ENCODE data around the gene LDLRAD1. TPM values are rescaled to one million over a fixed set of nuclear protein-coding genes. Genes with fewer than 3 reads are reported as not detected.

LDLRAD1 gene
- not detected for polyA plus RNA-seq (2012; ENCODE audit: insufficient read length, low read depth)

GRCh38 chr1:54017979-54018378, at the start of gene LDLRAD1:
Gene LDLRAD1, minus strand, starts transcription at chr1:54018186. Its CDS starts 74 bp downstream, at chr1:54018112.
- TF ChIP-seq POLR2AphosphoS5 (IDR thresholded peaks at IDR 0.05; ENCODE audit: low read depth, low read length) = no peak
- TF ChIP-seq, protein P1, sequence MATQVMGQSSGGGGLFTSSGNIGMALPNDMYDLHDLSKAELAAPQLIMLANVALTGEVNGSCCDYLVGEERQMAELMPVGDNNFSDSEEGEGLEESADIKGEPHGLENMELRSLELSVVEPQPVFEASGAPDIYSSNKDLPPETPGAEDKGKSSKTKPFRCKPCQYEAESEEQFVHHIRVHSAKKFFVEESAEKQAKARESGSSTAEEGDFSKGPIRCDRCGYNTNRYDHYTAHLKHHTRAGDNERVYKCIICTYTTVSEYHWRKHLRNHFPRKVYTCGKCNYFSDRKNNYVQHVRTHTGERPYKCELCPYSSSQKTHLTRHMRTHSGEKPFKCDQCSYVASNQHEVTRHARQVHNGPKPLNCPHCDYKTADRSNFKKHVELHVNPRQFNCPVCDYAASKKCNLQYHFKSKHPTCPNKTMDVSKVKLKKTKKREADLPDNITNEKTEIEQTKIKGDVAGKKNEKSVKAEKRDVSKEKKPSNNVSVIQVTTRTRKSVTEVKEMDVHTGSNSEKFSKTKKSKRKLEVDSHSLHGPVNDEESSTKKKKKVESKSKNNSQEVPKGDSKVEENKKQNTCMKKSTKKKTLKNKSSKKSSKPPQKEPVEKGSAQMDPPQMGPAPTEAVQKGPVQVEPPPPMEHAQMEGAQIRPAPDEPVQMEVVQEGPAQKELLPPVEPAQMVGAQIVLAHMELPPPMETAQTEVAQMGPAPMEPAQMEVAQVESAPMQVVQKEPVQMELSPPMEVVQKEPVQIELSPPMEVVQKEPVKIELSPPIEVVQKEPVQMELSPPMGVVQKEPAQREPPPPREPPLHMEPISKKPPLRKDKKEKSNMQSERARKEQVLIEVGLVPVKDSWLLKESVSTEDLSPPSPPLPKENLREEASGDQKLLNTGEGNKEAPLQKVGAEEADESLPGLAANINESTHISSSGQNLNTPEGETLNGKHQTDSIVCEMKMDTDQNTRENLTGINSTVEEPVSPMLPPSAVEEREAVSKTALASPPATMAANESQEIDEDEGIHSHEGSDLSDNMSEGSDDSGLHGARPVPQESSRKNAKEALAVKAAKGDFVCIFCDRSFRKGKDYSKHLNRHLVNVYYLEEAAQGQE (IDR thresholded peaks at IDR 0.05; ENCODE audit: insufficient read depth in 1 of 2, low read depth in 2 of 2, low read length in 2 of 2) = no peak

GRCh38 chr1:54064299-54064698, 46.3 kb upstream of the LDLRAD1 start:
- TF ChIP-seq TAF1 (IDR thresholded peaks at IDR 0.05; ENCODE audit: borderline replicate concordance, insufficient read depth, low read length) = no peak
- TF ChIP-seq FOXP2 (optimal IDR thresholded peaks at IDR 0.05; ENCODE audit: borderline replicate concordance, extremely low read depth, extremely low read length, insufficient read depth) = no peak
- TF ChIP-seq, protein P1 (IDR thresholded peaks at IDR 0.05; ENCODE audit: insufficient read depth in 1 of 2, low read depth in 2 of 2, low read length in 2 of 2) = no peak

- TF ChIP-seq SIN3A (IDR thresholded peaks at IDR 0.05; ENCODE audit: borderline replicate concordance, insufficient read depth, low read length) (no peak), FOXP2 (optimal IDR thresholded peaks at IDR 0.05; ENCODE audit: borderline replicate concordance, extremely low read depth, extremely low read length, insufficient read depth) (no peak), POLR2AphosphoS5 (IDR thresholded peaks at IDR 0.05; ENCODE audit: low read depth, low read length) (no peak), TAF1 (IDR thresholded peaks at IDR 0.05; ENCODE audit: borderline replicate concordance, insufficient read depth, low read length) (no peak)
- TF ChIP-seq, protein P1 (IDR thresholded peaks at IDR 0.05; ENCODE audit: insufficient read depth in 1 of 2, low read depth in 2 of 2, low read length in 2 of 2) = no peak
Observed at GRCh38 chr1:54054438-54054749, 36.4 kb upstream of the LDLRAD1 start.

GRCh38 chr1:54053745-54054437, 35.9 kb upstream of the LDLRAD1 start:
- TF ChIP-seq TAF1 (IDR thresholded peaks at IDR 0.05; ENCODE audit: borderline replicate concordance, insufficient read depth, low read length) = no peak
- no peak for TF ChIP-seq SIN3A (IDR thresholded peaks at IDR 0.05; ENCODE audit: borderline replicate concordance, insufficient read depth, low read length)
- TF ChIP-seq, protein P1 (IDR thresholded peaks at IDR 0.05; ENCODE audit: insufficient read depth in 1 of 2, low read depth in 2 of 2, low read length in 2 of 2) = no peak
- TF ChIP-seq FOXP2 (optimal IDR thresholded peaks at IDR 0.05; ENCODE audit: borderline replicate concordance, extremely low read depth, extremely low read length, insufficient read depth) = no peak
- TF ChIP-seq POLR2AphosphoS5 (IDR thresholded peaks at IDR 0.05; ENCODE audit: low read depth, low read length) = no peak
